ENCODE results near the gene ST3GAL3. TPM values are rescaled to one million over a fixed set of nuclear protein-coding genes. Genes with fewer than 3 reads are reported as not detected.

The ST3GAL3 gene
- 1 to 10 TPM; 3.6 to 4.5 TPM for polyA plus RNA-seq

- Histone ChIP-seq H3K4me1 (ENCODE audit: control insufficient read depth in 2 of 2, insufficient read depth in 2 of 2, low read length in 1 of 2) (peaks cover 0 to 2% of the 10 kb centered on the region in 2 donors), H3K36me3 (ENCODE audit: control insufficient read depth in 2 of 2, insufficient read depth in 2 of 2, low read length in 1 of 2) (peaks cover 10 to 17% of the 10 kb centered on the region in 2 donors), H3K27ac (ENCODE audit: low read depth in 2 of 2, low read length in 1 of 2) (peak within 1 kb of the TSS; percentile 74), H3K9me3 (ENCODE audit: control insufficient read depth in 2 of 2, insufficient read depth in 1 of 2, low read depth in 1 of 2, low read length in 1 of 2) (no peaks in the 10 kb centered on the region), H3K27me3 (ENCODE audit: control insufficient read depth in 1 of 2, insufficient read depth in 2 of 2, low read length in 2 of 2) (no peaks in the 10 kb centered on the region), H3K4me3 (ENCODE audit: low read depth in 1 of 2, low read length in 2 of 2) (peak within 1 kb of the TSS; percentile 82 to 90)
- WGBS, 2 donors, result 1% methylated on average over 76 to 103 of the region's 103 CpGs
These were observed at the start of gene ST3GAL3 for GRCh38 chr1:43707190-43708001. Gene ST3GAL3, plus strand, starts transcription at chr1:43707536. Its CDS starts 28,727 bp downstream, at chr1:43736263.

- WGBS, 2 donors, result 84 to 91% methylated on average over 14 of the region's 14 CpGs
- Histone ChIP-seq H3K9me3 (ENCODE audit: control insufficient read depth in 2 of 2, insufficient read depth in 1 of 2, low read depth in 1 of 2, low read length in 1 of 2) (no peaks in the 10 kb centered on the region), H3K4me3 (ENCODE audit: low read depth in 1 of 2, low read length in 2 of 2) (no peak overlapping the region), H3K27ac (ENCODE audit: low read depth in 2 of 2, low read length in 1 of 2) (no peak overlapping the region), H3K4me1 (ENCODE audit: control insufficient read depth in 2 of 2, insufficient read depth in 2 of 2, low read length in 1 of 2) (no peaks in the 10 kb centered on the region), H3K27me3 (ENCODE audit: control insufficient read depth in 1 of 2, insufficient read depth in 2 of 2, low read length in 2 of 2) (no peaks in the 10 kb centered on the region), H3K36me3 (ENCODE audit: control insufficient read depth in 2 of 2, insufficient read depth in 2 of 2, low read length in 1 of 2) (peaks cover 19 to 28% of the 10 kb centered on the region in 2 donors)
These were observed 47.8 kb upstream of the ST3GAL3 start for GRCh38 chr1:43659212-43660166.

- Histone ChIP-seq H3K4me1 (ENCODE audit: control insufficient read depth in 2 of 2, insufficient read depth in 2 of 2, low read length in 1 of 2) (no peaks in the 10 kb centered on the region), H3K9me3 (ENCODE audit: control insufficient read depth in 2 of 2, insufficient read depth in 1 of 2, low read depth in 1 of 2, low read length in 1 of 2) (no peaks in the 10 kb centered on the region), H3K36me3 (ENCODE audit: control insufficient read depth in 2 of 2, insufficient read depth in 2 of 2, low read length in 1 of 2) (peaks cover 18 to 26% of the 10 kb centered on the region in 2 donors), H3K27me3 (ENCODE audit: control insufficient read depth in 1 of 2, insufficient read depth in 2 of 2, low read length in 2 of 2) (no peaks in the 10 kb centered on the region), H3K4me3 (ENCODE audit: low read depth in 1 of 2, low read length in 2 of 2) (no peak overlapping the region), H3K27ac (ENCODE audit: low read depth in 2 of 2, low read length in 1 of 2) (no peak overlapping the region)
- 79 to 83% methylated on average over 4 of the region's 4 CpGs for WGBS, 2 donors
These were observed 47.0 kb upstream of the ST3GAL3 start for GRCh38 chr1:43660355-43660754.

- H3K9me3 ChIP-seq (ENCODE audit: control insufficient read depth in 2 of 2, insufficient read depth in 1 of 2, low read depth in 1 of 2, low read length in 1 of 2), result no peaks in the 10 kb centered on the region
- H3K27ac ChIP-seq (ENCODE audit: low read depth in 2 of 2, low read length in 1 of 2), result no peak overlapping the region
- 74 to 78% methylated on average over 4 of the region's 4 CpGs for WGBS, 2 donors
- H3K4me3 ChIP-seq (ENCODE audit: low read depth in 1 of 2, low read length in 2 of 2), result no peak overlapping the region
- peaks cover 24 to 50% of the 10 kb centered on the region in 2 donors for H3K36me3 ChIP-seq (ENCODE audit: control insufficient read depth in 2 of 2, insufficient read depth in 2 of 2, low read length in 1 of 2)
- no peaks in the 10 kb centered on the region for H3K27me3 ChIP-seq (ENCODE audit: control insufficient read depth in 1 of 2, insufficient read depth in 2 of 2, low read length in 2 of 2)
- peaks cover 0 to 3% of the 10 kb centered on the region in 2 donors for H3K4me1 ChIP-seq (ENCODE audit: control insufficient read depth in 2 of 2, insufficient read depth in 2 of 2, low read length in 1 of 2)
These were observed 43.0 kb upstream of the ST3GAL3 start for GRCh38 chr1:43664369-43664768.

- Histone ChIP-seq H3K9me3 (ENCODE audit: control insufficient read depth in 2 of 2, insufficient read depth in 1 of 2, low read depth in 1 of 2, low read length in 1 of 2) (no peaks in the 10 kb centered on the region), H3K27ac (ENCODE audit: low read depth in 2 of 2, low read length in 1 of 2) (no peak overlapping the region), H3K27me3 (ENCODE audit: control insufficient read depth in 1 of 2, insufficient read depth in 2 of 2, low read length in 2 of 2) (no peaks in the 10 kb centered on the region), H3K4me1 (ENCODE audit: control insufficient read depth in 2 of 2, insufficient read depth in 2 of 2, low read length in 1 of 2) (peaks cover 0 to 3% of the 10 kb centered on the region in 2 donors), H3K4me3 (ENCODE audit: low read depth in 1 of 2, low read length in 2 of 2) (no peak overlapping the region), H3K36me3 (ENCODE audit: control insufficient read depth in 2 of 2, insufficient read depth in 2 of 2, low read length in 1 of 2) (peaks cover 32 to 54% of the 10 kb centered on the region in 2 donors)
These were observed 40.7 kb upstream of the ST3GAL3 start for GRCh38 chr1:43666608-43667007.

- Histone ChIP-seq H3K4me1 (ENCODE audit: control insufficient read depth in 2 of 2, insufficient read depth in 2 of 2, low read length in 1 of 2) (peaks cover 0 to 3% of the 10 kb centered on the region in 2 donors), H3K27me3 (ENCODE audit: control insufficient read depth in 1 of 2, insufficient read depth in 2 of 2, low read length in 2 of 2) (no peaks in the 10 kb centered on the region), H3K27ac (ENCODE audit: low read depth in 2 of 2, low read length in 1 of 2) (no peak overlapping the region), H3K4me3 (ENCODE audit: low read depth in 1 of 2, low read length in 2 of 2) (no peak overlapping the region), H3K9me3 (ENCODE audit: control insufficient read depth in 2 of 2, insufficient read depth in 1 of 2, low read depth in 1 of 2, low read length in 1 of 2) (no peaks in the 10 kb centered on the region), H3K36me3 (ENCODE audit: control insufficient read depth in 2 of 2, insufficient read depth in 2 of 2, low read length in 1 of 2) (peaks cover 32 to 56% of the 10 kb centered on the region in 2 donors)
- WGBS, 2 donors, result 78 to 80% methylated on average over 7 of the region's 7 CpGs
These were observed 38.4 kb upstream of the ST3GAL3 start for GRCh38 chr1:43668956-43669355.

- Histone ChIP-seq H3K4me1 (ENCODE audit: control insufficient read depth in 2 of 2, insufficient read depth in 2 of 2, low read length in 1 of 2) (peaks cover 0 to 3% of the 10 kb centered on the region in 2 donors), H3K27me3 (ENCODE audit: control insufficient read depth in 1 of 2, insufficient read depth in 2 of 2, low read length in 2 of 2) (no peaks in the 10 kb centered on the region), H3K4me3 (ENCODE audit: low read depth in 1 of 2, low read length in 2 of 2) (no peak overlapping the region), H3K9me3 (ENCODE audit: control insufficient read depth in 2 of 2, insufficient read depth in 1 of 2, low read depth in 1 of 2, low read length in 1 of 2) (no peaks in the 10 kb centered on the region), H3K27ac (ENCODE audit: low read depth in 2 of 2, low read length in 1 of 2) (no peak overlapping the region), H3K36me3 (ENCODE audit: control insufficient read depth in 2 of 2, insufficient read depth in 2 of 2, low read length in 1 of 2) (peaks cover 33 to 59% of the 10 kb centered on the region in 2 donors)
- WGBS, 2 donors, result 92 to 94% methylated on average over 5 of the region's 5 CpGs
These were observed 37.5 kb upstream of the ST3GAL3 start for GRCh38 chr1:43669878-43670277.

GRCh38 chr1:43671193-43671592, 36.1 kb upstream of the ST3GAL3 start:
- no peaks in the 10 kb centered on the region for H3K9me3 ChIP-seq (ENCODE audit: control insufficient read depth in 2 of 2, insufficient read depth in 1 of 2, low read depth in 1 of 2, low read length in 1 of 2)
- H3K4me3 ChIP-seq (ENCODE audit: low read depth in 1 of 2, low read length in 2 of 2), result no peak overlapping the region
- H3K27me3 ChIP-seq (ENCODE audit: control insufficient read depth in 1 of 2, insufficient read depth in 2 of 2, low read length in 2 of 2), result no peaks in the 10 kb centered on the region
- peaks cover 39 to 58% of the 10 kb centered on the region in 2 donors for H3K36me3 ChIP-seq (ENCODE audit: control insufficient read depth in 2 of 2, insufficient read depth in 2 of 2, low read length in 1 of 2)
- no peak overlapping the region for H3K27ac ChIP-seq (ENCODE audit: low read depth in 2 of 2, low read length in 1 of 2)
- 89 to 91% methylated on average over 2 of the region's 2 CpGs for WGBS, 2 donors
- H3K4me1 ChIP-seq (ENCODE audit: control insufficient read depth in 2 of 2, insufficient read depth in 2 of 2, low read length in 1 of 2), result peaks cover 0 to 3% of the 10 kb centered on the region in 2 donors

GRCh38 chr1:43671626-43672330, 35.6 kb upstream of the ST3GAL3 start:
- peaks cover 0 to 3% of the 10 kb centered on the region in 2 donors for H3K4me1 ChIP-seq (ENCODE audit: control insufficient read depth in 2 of 2, insufficient read depth in 2 of 2, low read length in 1 of 2)
- WGBS, 2 donors, result 77 to 83% methylated on average over 10 of the region's 10 CpGs
- no peaks in the 10 kb centered on the region for H3K27me3 ChIP-seq (ENCODE audit: control insufficient read depth in 1 of 2, insufficient read depth in 2 of 2, low read length in 2 of 2)
- H3K4me3 ChIP-seq (ENCODE audit: low read depth in 1 of 2, low read length in 2 of 2), result no peak overlapping the region
- H3K27ac ChIP-seq (ENCODE audit: low read depth in 2 of 2, low read length in 1 of 2), result no peak overlapping the region
- H3K9me3 ChIP-seq (ENCODE audit: control insufficient read depth in 2 of 2, insufficient read depth in 1 of 2, low read depth in 1 of 2, low read length in 1 of 2), result no peaks in the 10 kb centered on the region
- H3K36me3 ChIP-seq (ENCODE audit: control insufficient read depth in 2 of 2, insufficient read depth in 2 of 2, low read length in 1 of 2), result peaks cover 39 to 56% of the 10 kb centered on the region in 2 donors
